ENCODE data around the gene ELFN1.
"Not testable (repeated sequence)": the region's sequence is repeated elsewhere in the genome, so short reads cannot be mapped to it uniquely, and the experiment has no call there.

Gene ELFN1

GRCh38 chr7:1762238-1762945 lies 92.3 kb downstream of the ELFN1 start:
- DNase-seq = no peak

GRCh38 chr7:1763033-1763432 lies 93.0 kb downstream of the ELFN1 start:
- no peak for DNase-seq

- not testable (repeated sequence) for DNase-seq
Observed at GRCh38 chr7:1763911-1764310, 93.8 kb downstream of the ELFN1 start.

GRCh38 chr7:1765336-1765735 lies 95.3 kb downstream of the ELFN1 start:
- no peak for DNase-seq

GRCh38 chr7:1767524-1767923 lies 97.4 kb downstream of the ELFN1 start:
- no peak for DNase-seq

GRCh38 chr7:1768832-1769231 lies 98.8 kb downstream of the ELFN1 start:
- DNase-seq = no peak

- DNase-seq = no peak
Observed at GRCh38 chr7:1769286-1770200, 99.5 kb downstream of the ELFN1 start.

GRCh38 chr7:1770331-1770730 lies 100.3 kb downstream of the ELFN1 start:
- no peak for DNase-seq

GRCh38 chr7:1775389-1775788 lies 105.3 kb downstream of the ELFN1 start:
- DNase-seq = no peak

- DNase-seq = no peak
Observed at GRCh38 chr7:1777122-1777521, 107.0 kb downstream of the ELFN1 start.

GRCh38 chr7:1779445-1779844 lies 109.4 kb downstream of the ELFN1 start:
- DNase-seq = no peak

GRCh38 chr7:1781369-1781768 lies 111.3 kb downstream of the ELFN1 start:
- no peak for DNase-seq

- no peak for DNase-seq
Observed at GRCh38 chr7:1785839-1786238, 115.8 kb downstream of the ELFN1 start.

GRCh38 chr7:1787241-1787640 lies 117.2 kb downstream of the ELFN1 start:
- DNase-seq = no peak

- no peak for DNase-seq
Observed at GRCh38 chr7:1787681-1788235, 117.7 kb downstream of the ELFN1 start.

GRCh38 chr7:1794888-1795542 lies 124.9 kb downstream of the ELFN1 start:
- no peak for DNase-seq

All from central memory CD4-positive, alpha-beta T cell (primary cell).